ENCODE data around the gene LRRC14B. TPM values are rescaled to one million over a fixed set of nuclear protein-coding genes. Genes with fewer than 3 reads are reported as not detected.

LRRC14B gene
- total and polyA plus RNA-seq, 2 experiments from 2014 or later: not detected

DNA sequence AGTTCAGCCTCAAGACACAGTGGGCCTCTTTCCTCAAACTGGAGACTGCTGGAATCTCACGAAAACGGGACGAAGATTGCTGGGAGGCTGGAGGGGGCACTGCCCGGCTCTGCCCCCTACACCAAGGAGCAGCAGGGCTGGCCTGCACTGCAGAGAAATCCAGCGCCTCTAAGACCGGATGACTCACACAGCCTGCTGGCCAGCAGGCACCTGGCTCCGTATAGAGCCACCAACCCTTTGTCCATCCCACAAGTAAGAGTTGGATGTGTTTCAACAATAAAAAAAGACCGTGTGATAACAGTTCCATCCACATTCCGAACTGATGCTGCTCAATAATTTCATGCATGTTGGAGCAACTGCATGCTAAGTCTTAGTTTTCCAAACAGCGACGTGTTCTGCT, 15.1 kb downstream of the LRRC14B start:
- Histone ChIP-seq H3K27ac (no peak overlapping the region), H3K36me3 (ENCODE audit: low read depth) (peaks cover 11% of the 10 kb centered on the region; the same call in 1 of the 2 replicates), H3K4me3 (no peak overlapping the region), H3K4me2 (ENCODE audit: unreplicated experiment) (no peak overlapping the region), H3K4me1 (ENCODE audit: insufficient read depth) (no peaks in the 10 kb centered on the region), H3K9me3 (ENCODE audit: low read depth) (no peaks in the 10 kb centered on the region), H4K20me1 (ENCODE audit: insufficient read depth) (peaks cover 10% of the 10 kb centered on the region; the same call in 1 of the 2 replicates), H3K9ac (no peak overlapping the region), H3K9me2 (ENCODE audit: insufficient read depth) (no peaks in the 10 kb centered on the region), H3K27me3 (replicated peaks; ENCODE audit: insufficient read depth) (no peaks in the 10 kb centered on the region), H3K79me2 (ENCODE audit: insufficient read depth) (peaks cover 59% of the 10 kb centered on the region), H2AFZ (no peak overlapping the region), H3F3A (ENCODE audit: insufficient read depth) (no peaks in the 10 kb centered on the region)
- in situ Hi-C loops (cut with MboI): no loop called here
- WGBS, 2 experiments (ENCODE audit: low coverage in 1 of 2, low lambda C conversion rate in 2 of 2, missing lambda C conversion rate in 2 of 2): 79 to 80% methylated on average over 11 of the region's 11 CpGs
- TF ChIP-seq EZH2 (IDR thresholded peaks at IDR 0.05; ENCODE audit: insufficient read depth, poor library complexity, severe bottlenecking) (no peak), EZH2phosphoT487 (IDR thresholded peaks at IDR 0.05; ENCODE audit: insufficient read depth, low read depth) (no peak)
- DNase-seq: no peak

- 92 to 95% methylated on average over 8 of the region's 8 CpGs for WGBS, 2 experiments (ENCODE audit: low coverage in 1 of 2, low lambda C conversion rate in 2 of 2, missing lambda C conversion rate in 2 of 2)
Measured at GRCh38 chr5:206927-207536, 15.7 kb downstream of the LRRC14B start.

GRCh38 chr5:207599-207998, 16.3 kb downstream of the LRRC14B start:
- H3K4me3 ChIP-seq: no peak overlapping the region
- H3K4me2 ChIP-seq (ENCODE audit: unreplicated experiment): no peak overlapping the region
- no peaks in the 10 kb centered on the region for H3K27me3 ChIP-seq (replicated peaks; ENCODE audit: insufficient read depth)
- H3F3A ChIP-seq (ENCODE audit: insufficient read depth): no peaks in the 10 kb centered on the region
- no peaks in the 10 kb centered on the region for H3K9me2 ChIP-seq (ENCODE audit: insufficient read depth)
- H4K20me1 ChIP-seq (ENCODE audit: insufficient read depth): peaks cover 10% of the 10 kb centered on the region; the same call in 1 of the 2 replicates
- peaks cover 11% of the 10 kb centered on the region; the same call in 1 of the 2 replicates for H3K36me3 ChIP-seq (ENCODE audit: low read depth)
- no peak overlapping the region for H3K9ac ChIP-seq
- 80 to 84% methylated on average over 13 to 14 of the region's 14 CpGs for WGBS, 2 experiments (ENCODE audit: low coverage in 1 of 2, low lambda C conversion rate in 2 of 2, missing lambda C conversion rate in 2 of 2)
- H3K4me1 ChIP-seq (ENCODE audit: insufficient read depth): no peaks in the 10 kb centered on the region
- no peak overlapping the region for H2AFZ ChIP-seq
- H3K27ac ChIP-seq: no peak overlapping the region
- peaks cover 59% of the 10 kb centered on the region for H3K79me2 ChIP-seq (ENCODE audit: insufficient read depth)
- no peak for DNase-seq
- TF ChIP-seq EZH2phosphoT487 (IDR thresholded peaks at IDR 0.05; ENCODE audit: insufficient read depth, low read depth) (no peak), EZH2 (IDR thresholded peaks at IDR 0.05; ENCODE audit: insufficient read depth, poor library complexity, severe bottlenecking) (no peak)
- in situ Hi-C loops (cut with MboI): no loop called here
- H3K9me3 ChIP-seq (ENCODE audit: low read depth): no peaks in the 10 kb centered on the region

More at GRCh38 chr5:206927-207536, 15.7 kb downstream of the LRRC14B start:
- Histone ChIP-seq H3K36me3 (ENCODE audit: low read depth) (peaks cover 11% of the 10 kb centered on the region; the same call in 1 of the 2 replicates), H3K4me3 (no peak overlapping the region), H3K79me2 (ENCODE audit: insufficient read depth) (peaks cover 59% of the 10 kb centered on the region), H3K4me2 (ENCODE audit: unreplicated experiment) (no peak overlapping the region), H3K27me3 (replicated peaks; ENCODE audit: insufficient read depth) (no peaks in the 10 kb centered on the region), H3F3A (ENCODE audit: insufficient read depth) (no peaks in the 10 kb centered on the region), H3K9me2 (ENCODE audit: insufficient read depth) (no peaks in the 10 kb centered on the region), H2AFZ (no peak overlapping the region), H3K4me1 (ENCODE audit: insufficient read depth) (no peaks in the 10 kb centered on the region), H4K20me1 (ENCODE audit: insufficient read depth) (peaks cover 10% of the 10 kb centered on the region; the same call in 1 of the 2 replicates), H3K9me3 (ENCODE audit: low read depth) (no peaks in the 10 kb centered on the region), H3K9ac (no peak overlapping the region), H3K27ac (no peak overlapping the region)
- in situ Hi-C loops (cut with MboI): no loop called here
- TF ChIP-seq EZH2phosphoT487 (IDR thresholded peaks at IDR 0.05; ENCODE audit: insufficient read depth, low read depth) (no peak), EZH2 (IDR thresholded peaks at IDR 0.05; ENCODE audit: insufficient read depth, poor library complexity, severe bottlenecking) (no peak)
- DNase-seq: no peak

DNA sequence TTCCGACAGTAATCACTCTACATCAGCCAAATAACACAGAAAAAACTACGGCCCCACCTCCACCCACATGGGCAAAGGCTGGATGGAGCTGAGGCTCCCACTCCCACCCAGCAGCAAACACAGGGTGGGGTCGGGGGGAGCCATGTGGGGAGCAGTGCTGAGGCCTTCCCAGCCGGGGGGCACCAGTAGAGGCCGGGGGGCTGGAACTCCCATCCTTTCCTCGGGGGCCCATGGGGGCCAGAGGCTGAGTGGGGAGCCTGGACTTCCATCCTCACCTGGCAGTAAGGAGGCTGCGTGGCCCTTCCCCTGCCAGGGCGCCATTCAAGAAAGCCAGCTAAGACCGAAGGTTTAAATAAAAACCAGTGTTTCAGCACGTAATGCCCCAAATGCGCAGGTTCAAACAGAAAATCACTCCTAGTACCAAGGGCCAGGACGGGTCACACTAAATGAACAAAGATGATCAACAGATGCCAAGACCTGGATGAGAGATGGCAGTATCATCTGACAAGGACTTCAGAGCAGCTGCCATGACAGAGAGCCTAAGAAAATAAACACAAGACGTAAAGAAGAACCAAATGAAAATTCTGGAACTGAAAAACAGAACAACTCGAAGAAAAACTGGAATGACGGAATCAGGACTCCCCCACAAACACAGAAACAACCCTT, 17.3 kb downstream of the LRRC14B start:
- H2AFZ ChIP-seq: no peak overlapping the region
- H3K4me3 ChIP-seq: no peak overlapping the region
- no peaks in the 10 kb centered on the region for H3K9me3 ChIP-seq (ENCODE audit: low read depth)
- no peak overlapping the region for H3K4me2 ChIP-seq (ENCODE audit: unreplicated experiment)
- 73 to 76% methylated on average over 15 of the region's 15 CpGs for WGBS, 2 experiments (ENCODE audit: low coverage in 1 of 2, low lambda C conversion rate in 2 of 2, missing lambda C conversion rate in 2 of 2)
- no peak overlapping the region for H3K9ac ChIP-seq
- peaks cover 62% of the 10 kb centered on the region for H3K79me2 ChIP-seq (ENCODE audit: insufficient read depth)
- H3K27me3 ChIP-seq (replicated peaks; ENCODE audit: insufficient read depth): no peaks in the 10 kb centered on the region
- no peak for TF ChIP-seq EZH2phosphoT487 (IDR thresholded peaks at IDR 0.05; ENCODE audit: insufficient read depth, low read depth)
- peaks cover 10% of the 10 kb centered on the region; the same call in 1 of the 2 replicates for H4K20me1 ChIP-seq (ENCODE audit: insufficient read depth)
- H3K4me1 ChIP-seq (ENCODE audit: insufficient read depth): no peaks in the 10 kb centered on the region
- H3K27ac ChIP-seq: no peak overlapping the region
- in situ Hi-C loops (cut with MboI): no loop called here
- no peaks in the 10 kb centered on the region for H3F3A ChIP-seq (ENCODE audit: insufficient read depth)
- no peak for DNase-seq
- no peaks in the 10 kb centered on the region for H3K9me2 ChIP-seq (ENCODE audit: insufficient read depth)
- H3K36me3 ChIP-seq (ENCODE audit: low read depth): peaks cover 11% of the 10 kb centered on the region; the same call in 1 of the 2 replicates
